Measurements from ENCODE around the gene FAM222A.

Gene FAM222A

GRCh38 chr12:109739747-109740693 is 26.4 kb downstream of the FAM222A start:
- DNase-seq: no peak

DNA sequence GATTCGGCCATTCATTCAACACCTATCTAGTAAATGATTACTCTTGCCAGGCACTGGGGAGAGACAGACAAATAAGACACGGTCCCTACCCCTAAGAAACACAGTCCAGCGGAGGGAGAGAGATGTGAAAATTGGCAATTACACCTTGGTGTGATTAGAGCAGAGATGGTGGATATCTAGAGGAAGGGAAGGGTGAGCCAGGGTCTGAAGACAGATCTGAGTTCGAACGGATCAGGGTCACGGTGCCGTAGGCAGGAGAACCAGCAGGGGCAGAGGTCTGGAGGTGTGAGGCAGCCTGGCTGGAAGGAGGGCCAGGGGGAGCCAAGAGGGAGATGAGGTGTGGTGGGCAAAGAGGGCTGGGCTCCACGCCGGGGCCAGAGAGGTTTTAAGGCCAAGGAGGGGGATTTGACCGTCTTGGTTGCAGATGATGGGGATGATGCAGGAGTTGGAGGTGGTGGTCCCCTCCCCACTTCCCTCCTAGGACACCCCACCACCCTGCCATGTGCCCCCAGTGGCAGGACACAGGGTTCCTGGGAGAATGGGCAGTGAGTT is 27.1 kb downstream of the FAM222A start:
- no peak for DNase-seq

- no peak for DNase-seq
These were observed 27.8 kb downstream of the FAM222A start for GRCh38 chr12:109741286-109741969.

GRCh38 chr12:109741970-109742703 is 28.5 kb downstream of the FAM222A start:
- no peak for DNase-seq

DNA sequence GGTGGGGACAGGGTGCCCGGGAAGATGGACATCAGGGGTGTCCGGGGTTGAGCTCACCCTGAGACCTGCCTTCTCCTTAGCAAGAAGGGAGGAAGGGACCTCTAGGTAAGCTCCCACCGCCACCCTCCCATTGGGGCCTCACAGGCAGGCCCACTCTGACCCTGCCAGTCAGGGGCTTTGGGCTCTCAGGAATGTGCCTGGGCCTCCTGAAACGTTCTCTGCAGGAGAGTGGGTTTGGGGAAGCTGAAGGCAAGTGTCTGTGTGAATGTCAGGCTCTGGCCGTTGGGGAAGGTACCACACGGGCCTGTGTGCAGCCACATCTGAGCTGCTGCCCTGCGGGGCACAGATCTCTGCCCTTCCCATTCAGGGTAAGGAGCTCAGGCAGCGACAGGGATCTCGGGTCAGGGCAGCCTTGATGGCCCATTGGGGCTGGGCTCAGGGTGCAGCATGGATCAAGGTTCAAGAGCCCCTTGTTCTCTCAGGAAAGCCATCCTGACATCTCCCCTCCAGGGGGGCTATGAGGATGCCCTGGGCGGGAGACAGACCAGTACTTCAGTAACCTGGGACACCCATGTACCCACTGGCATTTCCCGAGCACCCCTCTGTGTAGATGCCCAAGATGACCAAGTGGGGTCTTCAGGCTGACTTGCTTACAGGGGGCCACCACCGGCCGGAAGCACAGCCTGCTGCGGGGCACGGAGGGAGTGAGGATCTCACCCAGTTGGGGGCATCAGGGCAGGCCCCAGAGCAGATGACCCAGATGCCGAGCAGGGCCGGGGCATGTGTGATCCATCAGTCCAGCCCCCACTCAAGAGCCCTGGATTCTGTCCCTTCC is 29.7 kb downstream of the FAM222A start:
- DNase-seq: no peak

DNA sequence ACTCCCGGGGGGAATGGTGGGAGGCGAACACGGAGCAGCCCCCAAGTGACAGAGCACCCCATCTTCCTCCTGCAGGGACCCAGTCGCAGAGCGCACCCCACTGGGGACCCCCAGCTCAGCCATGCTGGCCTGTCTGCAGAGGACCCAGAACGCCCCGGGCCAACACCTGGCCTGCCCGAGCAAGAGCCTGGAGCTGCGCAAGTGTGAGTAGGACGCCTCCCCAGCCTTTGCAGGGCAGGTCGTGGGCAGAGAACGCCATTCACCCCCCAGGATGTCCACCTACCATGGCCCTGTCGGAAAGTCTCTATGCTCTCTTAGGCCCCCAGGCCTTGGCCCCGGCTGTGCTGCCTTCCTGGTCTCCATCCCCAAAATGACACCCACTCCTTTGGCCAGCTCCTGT is 30.4 kb downstream of the FAM222A start:
- no peak for DNase-seq

DNA sequence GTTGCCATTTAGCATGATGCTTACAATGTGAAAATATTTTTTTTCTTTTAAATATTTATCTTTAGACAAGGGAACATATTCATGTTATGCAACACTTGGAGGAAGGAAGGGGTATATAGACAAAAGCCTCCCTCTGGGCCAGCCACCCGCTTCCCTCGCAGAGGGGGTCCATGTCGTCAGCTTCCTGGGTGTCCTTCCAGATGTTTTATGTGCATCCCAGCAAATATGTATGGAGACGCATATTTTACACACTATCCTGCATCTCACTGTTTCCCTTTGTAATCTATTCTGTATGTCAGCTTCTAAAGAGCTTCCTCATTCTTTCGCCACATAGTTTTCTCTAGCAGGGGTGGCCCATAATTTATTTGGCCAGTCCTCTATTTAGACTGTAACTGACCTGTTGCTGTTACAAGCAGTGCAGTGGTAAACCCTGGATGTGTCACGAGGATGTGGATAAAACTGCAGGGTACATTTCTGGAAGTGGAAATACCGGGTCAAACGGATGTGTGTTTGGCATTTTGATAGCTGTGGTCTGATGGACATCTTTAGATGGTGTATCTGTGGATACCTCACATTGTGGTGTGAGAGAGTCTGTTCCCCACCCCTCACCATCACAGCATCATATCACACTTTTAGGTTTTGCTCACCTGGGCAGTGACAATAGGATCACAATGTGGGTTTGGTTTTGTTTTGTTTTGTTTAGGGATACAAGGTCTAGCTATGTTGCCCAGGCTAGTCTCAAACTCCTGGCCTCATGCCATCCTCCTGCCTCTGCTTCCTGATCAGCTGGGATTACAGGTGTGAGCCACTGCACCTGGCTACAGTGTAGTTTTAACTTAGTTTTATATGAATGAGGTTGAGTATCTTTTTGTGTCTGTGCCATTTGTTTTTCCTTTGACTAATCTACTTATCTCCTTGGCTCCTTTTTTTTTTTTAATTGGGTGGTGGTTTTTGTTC is 31.6 kb downstream of the FAM222A start:
- DNase-seq: no peak

DNA sequence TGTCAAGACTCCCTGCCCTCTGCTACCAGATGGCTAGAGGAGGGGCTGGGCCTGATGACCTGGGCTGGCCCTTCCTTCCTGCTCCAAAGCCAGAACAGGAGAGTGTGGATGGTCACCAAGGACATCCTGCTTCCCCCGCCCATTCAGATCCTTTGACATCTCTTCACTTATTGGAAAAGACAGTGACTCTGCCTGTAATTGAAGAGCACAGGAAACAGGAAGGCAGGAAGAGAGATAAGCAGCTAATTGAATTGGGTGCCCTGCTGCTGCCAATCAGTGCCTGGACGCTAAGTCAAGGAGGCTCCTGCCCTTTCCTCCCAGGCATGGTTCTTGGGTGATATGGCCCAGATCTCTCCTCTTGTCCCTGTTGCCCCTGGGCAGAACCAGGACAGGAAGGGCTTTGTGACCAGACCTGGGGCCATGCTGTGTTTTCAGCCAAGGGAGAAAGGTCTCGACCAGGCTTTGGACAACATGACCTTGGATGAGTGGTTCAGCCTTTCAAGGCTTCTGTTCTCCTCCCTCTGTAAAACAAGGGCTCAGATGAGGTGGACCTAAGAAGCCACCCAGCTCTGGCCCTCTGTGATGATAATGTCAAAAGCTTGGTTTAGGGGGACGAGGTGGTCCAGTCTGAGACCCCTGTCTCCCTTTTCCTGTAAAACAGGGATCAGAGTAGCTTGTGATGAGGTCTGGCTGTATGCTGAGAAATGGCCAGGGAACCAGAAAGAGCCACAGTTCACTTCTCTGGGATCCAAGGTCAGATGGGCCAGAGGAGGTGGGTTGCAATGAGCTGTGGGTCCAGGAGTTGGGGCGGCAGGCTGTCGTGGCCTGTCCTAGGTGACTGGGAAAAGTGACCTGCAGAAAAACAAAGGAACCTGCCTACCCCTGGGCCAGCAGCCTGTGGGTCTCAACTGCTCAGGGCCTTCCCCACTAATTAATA is 38.8 kb downstream of the FAM222A start:
- DNase-seq: no peak

GRCh38 chr12:109753054-109753401 is 39.4 kb downstream of the FAM222A start:
- no peak for DNase-seq

DNA sequence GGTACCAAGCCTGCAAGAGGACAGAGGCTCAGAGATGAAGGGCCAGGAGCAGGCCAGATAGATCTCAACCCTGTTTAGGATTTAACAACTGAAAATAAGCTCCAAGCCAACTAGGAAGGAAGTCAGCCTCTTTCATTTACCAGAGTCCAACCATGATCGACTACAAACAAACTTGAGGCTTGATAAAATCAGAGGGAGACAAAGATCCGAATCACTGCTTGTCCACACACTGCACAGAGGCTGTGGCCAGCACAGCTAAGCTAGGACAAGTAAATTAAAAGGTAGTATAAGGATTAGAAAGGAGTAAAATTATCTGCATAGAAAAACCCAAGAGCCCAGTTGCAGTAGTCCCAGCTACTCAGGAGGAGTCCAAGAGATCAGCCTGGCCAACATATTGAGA is 40.3 kb downstream of the FAM222A start:
- no peak for DNase-seq

GRCh38 chr12:109756457-109756856 is 42.8 kb downstream of the FAM222A start:
- DNase-seq: no peak

- no peak for DNase-seq
These were observed 44.1 kb downstream of the FAM222A start for GRCh38 chr12:109757671-109758265.

DNA sequence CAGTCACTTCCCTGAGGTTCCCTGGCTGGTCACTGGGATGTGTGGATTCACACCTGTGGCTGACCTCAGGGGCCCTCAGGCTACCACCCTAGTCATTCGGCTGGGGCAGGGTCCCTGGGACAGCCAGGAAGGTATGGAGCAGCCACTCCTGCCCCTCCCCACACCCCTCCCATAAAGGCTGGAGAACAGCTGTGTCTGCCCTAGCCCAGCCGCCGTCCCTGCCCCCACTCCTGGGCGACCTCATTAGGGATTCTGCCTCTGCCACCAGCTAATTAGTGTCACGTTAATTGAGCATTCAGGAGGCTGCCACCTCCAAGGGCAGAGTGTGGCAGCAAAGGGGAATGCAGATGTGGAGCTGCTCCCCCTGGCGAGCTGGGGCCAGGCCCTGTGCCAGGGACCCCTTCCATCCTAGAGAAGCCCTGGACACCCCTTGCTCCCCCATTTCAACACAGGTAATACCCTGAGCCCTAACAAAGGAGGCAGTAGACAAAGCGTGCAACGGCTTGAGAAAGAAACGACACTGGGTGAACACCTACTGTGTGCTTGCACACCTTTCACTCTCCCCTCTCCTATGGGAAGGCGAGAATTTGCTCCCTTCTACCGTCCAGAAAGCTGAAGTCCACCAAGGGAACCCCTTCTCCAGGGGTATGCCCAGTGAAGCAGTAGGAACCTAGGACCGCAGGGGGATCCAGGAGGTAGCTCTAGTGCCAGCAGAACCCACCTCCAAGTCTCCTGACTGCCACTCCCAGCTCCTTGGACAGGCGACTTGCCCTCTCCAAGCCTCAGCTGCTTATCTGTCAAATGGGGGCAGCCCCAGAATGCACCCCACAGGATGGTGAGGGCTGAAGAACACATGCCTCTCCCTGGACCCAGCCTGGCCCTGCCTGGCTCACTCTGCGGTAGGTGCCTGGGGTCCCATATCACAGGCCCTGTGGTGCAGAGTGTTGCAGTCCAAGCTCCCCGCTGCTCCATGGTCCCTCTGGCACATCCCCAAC is 45.1 kb downstream of the FAM222A start:
- no peak for DNase-seq

DNA sequence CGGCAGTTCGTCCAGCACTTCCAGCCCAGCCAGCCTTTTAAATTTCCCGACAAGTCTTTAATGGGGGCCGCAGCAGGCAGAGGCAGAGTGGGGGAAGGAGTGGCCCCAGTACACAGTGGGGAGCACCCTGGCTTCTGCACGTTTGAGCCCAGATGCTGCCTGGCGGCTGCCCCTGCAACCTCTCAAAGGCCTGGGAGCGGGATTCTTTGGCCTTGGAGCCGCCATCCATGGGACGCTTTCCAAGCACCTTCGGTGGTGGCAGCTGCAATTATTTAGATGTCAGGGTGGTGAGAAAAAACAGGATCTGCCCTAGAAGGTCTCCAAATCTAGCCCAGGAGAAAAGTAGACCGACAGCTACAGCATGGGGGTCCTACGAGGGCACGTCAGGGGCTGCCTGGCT is 46.0 kb downstream of the FAM222A start:
- DNase-seq: no peak

GRCh38 chr12:109760031-109760929 is 46.7 kb downstream of the FAM222A start:
- no peak for DNase-seq

DNA sequence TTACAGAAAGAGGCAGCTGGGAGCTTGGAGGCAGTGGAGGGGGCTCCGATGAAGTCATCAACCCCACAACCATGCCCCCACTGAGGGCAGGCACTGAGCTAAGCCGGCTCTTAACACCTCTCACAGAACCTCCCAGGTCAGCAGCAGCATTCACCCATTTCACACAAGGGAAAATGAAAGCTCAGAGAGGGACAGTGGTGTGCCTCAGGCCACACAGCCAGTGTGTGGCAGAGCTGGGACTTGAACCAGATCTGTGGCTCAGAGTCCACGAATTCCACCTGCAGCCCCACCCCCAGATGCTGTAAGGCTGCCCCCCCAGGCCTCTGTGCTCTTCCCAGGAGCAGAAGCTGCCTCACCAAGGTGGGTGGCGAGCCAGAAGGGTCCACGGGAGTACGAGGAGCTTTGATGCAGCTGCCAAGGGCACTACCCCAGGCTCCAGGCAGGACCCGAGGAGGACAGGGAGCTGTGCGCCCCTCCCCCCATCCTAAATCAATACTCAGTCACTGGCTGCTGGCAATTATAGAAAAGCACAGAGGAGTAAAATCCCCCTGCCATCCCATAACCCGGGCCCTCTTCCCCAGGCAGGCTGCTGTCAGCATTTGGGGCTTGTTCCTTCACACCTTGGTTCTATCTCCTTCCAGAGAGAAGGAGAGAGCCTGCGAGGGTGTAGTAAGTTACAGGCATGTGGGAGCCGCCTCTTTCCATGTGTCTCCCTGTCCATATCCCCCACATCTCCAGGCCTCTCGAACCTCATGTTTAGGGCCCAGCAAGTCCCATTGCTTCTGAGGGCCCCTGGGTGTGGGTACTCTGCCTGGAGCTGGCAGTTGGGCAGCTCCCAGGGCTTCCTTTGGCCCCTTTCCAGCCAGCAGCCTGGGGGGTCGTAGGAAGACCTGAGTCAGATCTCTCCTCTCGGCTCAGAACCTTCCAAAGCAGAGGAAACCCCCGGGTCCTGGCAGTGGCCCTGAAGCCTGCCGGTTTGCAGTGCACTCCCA is 47.6 kb downstream of the FAM222A start:
- no peak for DNase-seq
